ENCODE results near the gene PADI2.

Gene PADI2

GRCh38 chr1:17119076-17119772 lies at the start of gene PADI2:
PADI2 (minus strand) TSS chr1:17119451; CDS start chr1:17119371, 80 bp downstream.
- peak; percentile 11 to 45 for DNase-seq

DNA sequence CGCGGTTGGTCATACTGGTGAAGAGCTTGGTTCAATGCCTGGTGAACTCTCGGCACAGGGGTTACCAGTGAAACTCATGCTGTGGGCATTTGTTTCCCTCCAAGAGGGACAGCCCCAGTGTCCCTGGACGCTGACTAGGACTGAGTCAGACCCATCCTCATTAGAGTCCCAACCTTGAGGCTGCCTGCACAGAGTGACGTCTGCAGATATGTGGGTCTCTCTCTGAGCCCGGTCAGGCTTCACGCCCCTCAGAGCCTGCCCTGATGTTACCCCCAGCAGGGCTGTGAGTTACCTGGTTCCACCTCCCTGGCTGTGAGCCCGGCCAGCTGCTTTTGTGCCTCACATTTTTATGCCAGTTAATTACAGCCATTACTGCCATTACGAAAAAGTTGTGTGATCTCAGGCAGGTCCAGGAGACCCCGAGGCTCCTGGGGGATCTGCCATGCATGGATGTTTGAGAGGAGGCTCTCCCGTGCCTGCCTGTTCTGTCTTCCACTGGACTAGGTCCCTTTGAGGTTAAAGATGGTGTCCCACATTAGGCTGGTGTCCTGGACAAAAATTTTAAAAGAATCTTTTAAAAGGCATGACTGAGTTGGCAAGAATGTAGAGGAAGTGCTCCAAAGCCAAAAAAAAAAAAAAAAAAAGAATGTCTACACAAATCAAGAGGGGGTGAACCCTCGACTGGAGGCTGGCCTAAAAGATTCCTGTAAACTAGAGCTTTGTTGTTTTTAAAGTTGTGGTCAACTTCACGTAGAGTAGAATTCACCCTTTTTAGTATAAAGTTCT lies 49.0 kb upstream of the PADI2 start:
- DNase-seq = no peak

DNA sequence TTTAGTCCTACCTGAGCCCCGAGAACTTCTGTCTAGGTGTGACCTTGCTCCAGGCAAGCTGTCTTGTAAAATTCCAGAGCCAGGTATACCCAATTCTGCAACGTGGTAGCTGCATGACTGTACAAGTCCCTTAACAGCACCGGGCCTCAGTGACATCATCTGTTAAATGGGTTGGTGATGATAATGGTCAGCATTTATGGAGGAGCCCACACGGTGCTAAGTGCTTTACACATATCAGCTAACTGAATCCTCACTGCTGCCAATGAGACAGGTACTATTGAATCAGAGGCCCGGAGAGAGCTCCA lies 48.5 kb upstream of the PADI2 start:
- DNase-seq = no peak

- no peak for DNase-seq
These were observed 48.0 kb upstream of the PADI2 start for GRCh38 chr1:17167041-17167785.

GRCh38 chr1:17165823-17166222 lies 46.6 kb upstream of the PADI2 start:
- no peak for DNase-seq

- DNase-seq = no peak
These were observed 44.8 kb upstream of the PADI2 start for GRCh38 chr1:17163789-17164666.

GRCh38 chr1:17163371-17163770 lies 44.1 kb upstream of the PADI2 start:
- DNase-seq = no peak

GRCh38 chr1:17162941-17163340 lies 43.7 kb upstream of the PADI2 start:
- DNase-seq = no peak

GRCh38 chr1:17161926-17162800 lies 42.9 kb upstream of the PADI2 start:
- DNase-seq = no peak

GRCh38 chr1:17161137-17161740 lies 42.0 kb upstream of the PADI2 start:
- no peak for DNase-seq

- no peak for DNase-seq
These were observed 39.7 kb upstream of the PADI2 start for GRCh38 chr1:17158961-17159360.

DNA sequence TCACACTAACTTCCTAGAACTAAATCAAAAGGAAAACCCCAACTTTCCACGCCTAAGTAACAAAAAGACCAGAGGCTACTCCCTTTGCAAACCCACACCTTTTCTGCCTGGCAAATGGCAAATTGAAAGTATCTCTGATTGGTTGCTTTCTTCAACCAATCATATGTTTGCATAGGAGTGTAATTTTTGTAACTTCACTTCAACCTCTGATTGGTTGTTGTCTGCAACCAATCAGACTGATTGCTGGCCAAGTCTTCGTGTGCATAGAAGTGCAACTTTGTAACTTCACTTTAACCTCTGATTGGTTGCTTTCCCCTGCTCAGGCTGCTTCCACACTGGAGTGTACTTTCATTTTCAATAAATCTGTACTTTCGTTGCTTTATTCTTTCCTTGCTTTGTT lies 36.9 kb upstream of the PADI2 start:
- DNase-seq = no peak

GRCh38 chr1:17155257-17155920 lies 36.1 kb upstream of the PADI2 start:
- no peak for DNase-seq

DNA sequence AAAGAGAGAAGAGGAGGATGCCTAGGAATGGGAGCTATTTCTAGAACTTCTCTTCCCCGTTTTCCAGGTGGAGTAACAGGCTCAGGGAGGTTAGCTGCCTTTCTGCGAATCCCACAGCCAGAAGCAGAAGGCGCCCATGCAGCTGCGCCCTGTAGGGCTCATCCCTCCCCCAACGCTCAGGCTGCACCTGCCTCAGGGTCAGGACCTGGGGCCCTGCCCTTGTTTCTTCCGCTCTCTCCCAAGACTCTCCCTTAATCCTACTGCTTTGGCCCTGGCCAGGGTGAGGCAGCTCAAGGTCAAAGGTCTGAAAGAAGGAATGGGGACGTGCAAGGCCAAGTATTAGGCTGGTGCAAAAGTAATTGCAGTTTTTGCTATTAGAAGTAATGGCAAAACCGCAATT lies 30.5 kb upstream of the PADI2 start:
- no peak for DNase-seq

GRCh38 chr1:17148950-17149608 lies 29.8 kb upstream of the PADI2 start:
- no peak for DNase-seq

DNA sequence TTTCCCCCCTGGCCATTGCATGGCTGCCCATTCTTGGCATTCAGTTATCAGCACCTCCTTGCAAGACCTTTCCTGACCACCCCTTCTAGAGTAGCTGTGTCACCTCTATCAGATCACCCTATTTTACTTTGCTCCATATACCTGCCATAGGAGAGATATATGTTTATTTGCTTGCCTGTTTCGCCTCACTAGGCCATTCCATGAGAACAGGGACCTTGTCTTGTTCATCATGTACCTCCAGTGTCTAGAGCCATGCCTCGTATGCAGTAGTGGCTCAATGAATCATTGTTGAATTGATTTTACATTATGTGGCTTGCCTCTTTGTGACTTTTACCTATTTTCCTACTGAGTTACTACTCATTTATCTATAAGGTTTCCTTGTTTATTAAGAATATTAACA lies 26.4 kb upstream of the PADI2 start:
- DNase-seq = no peak

DNA sequence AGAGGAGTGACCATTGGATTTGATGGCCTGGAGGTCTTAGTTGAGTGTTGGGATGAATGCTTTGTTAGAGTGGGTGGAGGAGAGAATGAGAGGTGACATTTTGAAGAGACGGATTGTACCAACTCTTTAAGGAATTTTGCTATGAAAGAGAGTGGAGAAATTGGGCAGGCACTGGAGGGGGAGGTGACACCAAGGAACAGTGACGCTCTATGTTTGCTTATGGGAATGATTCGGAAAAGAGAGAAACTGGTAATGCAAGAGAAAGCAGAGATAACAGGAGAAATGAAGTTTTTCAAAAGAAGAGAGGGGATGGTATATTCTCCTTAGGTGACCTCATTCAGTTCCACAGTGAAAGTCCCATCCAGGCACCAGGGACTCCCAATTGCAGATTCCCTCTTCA lies 24.5 kb upstream of the PADI2 start:
- no peak for DNase-seq

DNA sequence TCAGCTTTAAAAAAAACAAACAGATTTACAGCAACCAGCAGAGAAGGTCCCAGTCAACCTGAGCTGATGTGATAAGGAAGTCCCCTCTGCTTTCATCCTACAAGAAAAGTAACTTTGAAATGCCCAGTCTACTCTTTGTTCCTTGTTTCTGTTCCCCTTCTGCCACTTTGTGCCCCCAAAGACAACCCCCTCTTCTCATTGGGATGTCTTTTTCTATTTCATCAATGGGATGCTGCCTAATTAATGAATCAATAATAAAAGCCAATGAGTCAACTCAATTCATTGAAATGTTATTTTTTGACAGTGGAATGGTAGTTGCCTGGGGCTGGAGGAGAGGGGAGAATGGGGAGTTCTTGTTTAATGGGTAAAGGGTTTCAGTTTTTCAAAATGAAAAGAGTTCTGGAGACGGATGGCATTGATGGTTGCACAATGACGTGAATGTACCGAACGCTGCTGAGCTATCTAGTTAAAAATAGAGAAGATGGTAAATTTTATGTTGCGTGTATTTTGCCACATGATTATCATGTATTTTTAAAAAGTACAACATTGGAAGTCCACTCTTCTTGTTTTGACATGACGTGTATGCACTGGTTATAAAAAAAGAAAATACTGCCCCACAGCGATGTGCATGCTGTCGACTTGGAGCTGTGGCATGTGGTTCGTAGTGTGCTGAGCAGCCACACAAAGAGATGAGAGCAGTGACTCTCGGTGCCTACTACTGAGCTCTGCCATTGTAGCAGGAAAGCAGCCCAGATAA lies 22.4 kb upstream of the PADI2 start:
- DNase-seq = no peak

DNA sequence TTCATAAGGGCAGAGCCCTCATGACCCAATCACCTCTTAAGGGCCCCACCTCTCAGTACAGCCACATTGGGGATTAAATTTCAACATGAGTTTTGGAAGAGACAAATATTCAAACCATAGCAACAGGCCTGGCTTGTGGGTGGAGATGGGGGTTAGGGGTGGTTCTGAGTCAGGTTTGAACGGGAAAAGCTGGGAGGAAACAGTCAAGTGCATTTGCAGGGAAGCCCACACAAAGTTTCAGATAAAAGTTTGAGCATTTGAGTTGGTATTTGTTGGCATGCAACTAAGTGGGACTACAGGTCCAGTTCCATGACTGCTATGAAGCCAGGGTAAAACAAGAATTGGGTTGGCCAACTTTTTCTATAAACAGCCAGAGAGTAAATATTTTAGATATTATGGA lies 21.0 kb upstream of the PADI2 start:
- DNase-seq = no peak

- no peak for DNase-seq
These were observed 20.4 kb upstream of the PADI2 start for GRCh38 chr1:17139637-17140036.
